Stimulated activated CD4-positive, alpha-beta T cell treated with anti-CD3 and anti-CD28 coated beads, Interleukin-4, amount 100 ng/mL, for 1 hour (primary cell): ENCODE results near the gene PPP3R1.
"Not testable (repeated sequence)": the region's sequence is repeated elsewhere in the genome, so short reads cannot be mapped to it uniquely, and the experiment has no call there.

Experiments used
- DNase-seq: peaks from one replicate; pipeline ENCODE4 v3.0.0-alpha.2; 2020

Gene PPP3R1

DNA sequence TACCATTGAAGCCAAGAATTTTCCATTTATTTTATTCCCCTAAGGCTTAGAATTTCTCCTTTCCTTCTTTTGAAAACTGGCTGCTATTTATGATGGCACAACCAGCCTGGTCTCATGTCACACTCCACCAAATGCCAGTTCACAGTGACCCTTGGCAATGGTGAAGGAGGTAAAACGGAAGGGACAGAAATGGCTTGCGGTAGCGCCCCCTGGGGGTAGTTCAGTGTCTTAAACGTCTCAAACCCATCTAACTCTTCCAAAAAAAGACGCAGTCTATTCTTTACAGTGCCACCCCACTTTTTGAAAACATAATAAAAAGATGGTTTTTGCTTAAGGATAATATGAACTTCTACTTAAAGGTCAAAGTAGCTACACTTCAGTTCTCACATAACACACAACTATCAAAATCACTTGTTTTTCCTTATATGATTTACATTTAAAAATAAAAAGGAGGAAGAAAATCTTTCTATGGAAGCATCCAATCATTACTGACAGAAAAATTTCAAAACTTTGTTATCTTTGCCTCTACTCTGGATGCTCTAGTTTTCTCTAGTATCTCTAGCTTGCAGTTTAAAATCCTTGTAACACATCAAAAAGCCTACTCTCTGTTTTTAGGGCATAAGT is 66.7 kb downstream of the PPP3R1 start:
- DNase-seq = peak; percentile 68

DNA sequence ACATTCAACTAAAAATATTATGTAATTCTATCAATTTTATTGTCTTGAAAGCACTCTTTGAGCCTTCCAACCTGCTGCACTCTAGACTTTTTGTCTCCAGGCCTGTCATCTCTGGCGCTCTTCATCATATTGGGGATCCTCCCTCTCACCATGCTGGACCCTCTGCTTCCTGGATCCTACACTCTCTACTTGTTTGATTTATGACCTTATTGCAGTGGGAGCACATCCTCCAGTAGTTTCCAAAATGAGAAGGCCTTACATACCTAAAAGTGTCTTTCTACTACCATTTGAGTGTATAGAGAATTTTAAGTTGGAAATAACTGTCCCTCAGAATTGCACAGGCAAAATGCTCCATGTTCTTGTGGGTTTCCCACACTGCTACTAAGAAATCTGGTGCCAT is 69.4 kb downstream of the PPP3R1 start:
- DNase-seq = no peak

GRCh38 chr2:68178954-68179627 is 73.2 kb downstream of the PPP3R1 start:
- no peak for DNase-seq

DNA sequence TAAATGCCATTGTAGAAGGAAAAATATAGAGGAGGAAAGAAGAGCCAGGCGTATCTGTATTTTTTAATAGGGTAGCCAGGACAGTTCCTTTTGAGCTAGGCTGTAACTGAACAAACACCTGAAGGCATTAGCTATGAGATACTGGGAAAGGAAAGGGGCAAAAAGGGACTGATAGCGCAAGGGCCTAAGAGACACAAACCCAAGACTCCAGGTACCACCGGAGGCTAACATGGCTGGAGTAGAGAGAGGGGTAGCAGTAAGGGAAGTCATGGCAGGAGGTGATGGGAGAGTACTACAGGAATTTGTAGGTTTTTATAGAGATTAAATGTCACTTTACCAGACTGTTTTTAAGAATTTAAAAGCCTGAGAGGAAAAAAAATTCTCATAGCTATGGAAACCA is 73.9 kb downstream of the PPP3R1 start:
- DNase-seq = no peak

DNA sequence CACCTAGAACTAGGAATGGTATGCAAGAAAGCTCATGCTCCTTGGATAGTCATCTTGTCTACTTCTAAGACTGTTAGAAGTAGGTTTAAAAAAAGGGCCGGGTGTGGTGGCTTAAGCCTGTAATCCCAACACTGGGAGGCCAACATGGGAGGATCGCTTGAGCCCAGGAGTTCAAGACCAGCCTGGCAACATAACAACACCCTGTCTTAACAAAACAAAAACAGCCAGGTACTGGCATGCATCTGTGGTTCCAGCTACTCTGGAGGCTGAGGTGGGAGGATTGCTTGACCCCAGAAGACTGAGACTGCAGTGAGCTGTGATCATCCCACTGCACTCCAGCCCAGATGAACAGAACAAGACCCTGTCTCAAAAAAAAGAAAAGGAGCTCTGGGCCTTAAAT is 74.8 kb downstream of the PPP3R1 start:
- DNase-seq = no peak

DNA sequence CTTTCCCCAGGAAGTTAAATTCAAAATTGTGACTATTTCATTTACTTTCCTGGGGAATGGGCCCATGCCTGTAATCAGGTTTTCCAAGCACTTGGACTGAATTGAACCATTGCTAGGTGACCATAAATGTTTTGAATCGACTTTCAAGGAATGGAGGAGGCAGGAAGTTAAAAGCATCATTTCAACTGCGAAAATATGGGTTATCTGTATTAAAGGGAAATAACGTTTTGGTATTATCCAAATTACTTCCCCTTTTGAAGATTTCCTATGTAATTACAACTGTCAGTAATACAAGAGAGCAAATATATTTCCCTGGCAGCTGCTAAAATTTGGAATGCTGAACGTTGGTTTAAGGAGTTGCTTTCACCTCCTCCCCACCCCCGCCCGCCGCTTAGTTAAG is 75.7 kb downstream of the PPP3R1 start:
- DNase-seq = no peak

GRCh38 chr2:68175210-68175609 is 77.1 kb downstream of the PPP3R1 start:
- DNase-seq = not testable (repeated sequence)

- no peak for DNase-seq
Measured at GRCh38 chr2:68172990-68173700, 79.2 kb downstream of the PPP3R1 start.

GRCh38 chr2:68172521-68172920 is 79.8 kb downstream of the PPP3R1 start:
- no peak for DNase-seq

DNA sequence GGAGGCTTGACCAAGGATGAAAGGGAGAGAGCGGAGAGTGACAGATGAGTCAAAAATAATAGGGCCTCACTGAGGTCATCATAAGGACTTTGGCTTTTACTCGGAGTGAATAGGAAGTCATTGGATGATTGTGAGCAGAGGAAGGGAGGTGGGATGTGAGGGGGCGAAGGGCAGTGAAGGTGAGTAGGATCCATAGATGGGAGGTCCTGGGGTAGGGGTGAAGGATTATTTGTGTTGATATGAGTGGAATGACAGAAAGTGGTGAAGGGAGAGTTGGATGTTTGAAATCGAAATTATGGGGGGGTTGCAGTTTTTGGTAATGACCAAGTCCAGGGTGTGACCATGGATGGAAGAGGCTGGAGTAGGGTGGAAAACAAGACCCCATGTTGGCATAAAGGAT is 80.6 kb downstream of the PPP3R1 start:
- no peak for DNase-seq

GRCh38 chr2:68171146-68171545 is 81.2 kb downstream of the PPP3R1 start:
- no peak for DNase-seq

DNA sequence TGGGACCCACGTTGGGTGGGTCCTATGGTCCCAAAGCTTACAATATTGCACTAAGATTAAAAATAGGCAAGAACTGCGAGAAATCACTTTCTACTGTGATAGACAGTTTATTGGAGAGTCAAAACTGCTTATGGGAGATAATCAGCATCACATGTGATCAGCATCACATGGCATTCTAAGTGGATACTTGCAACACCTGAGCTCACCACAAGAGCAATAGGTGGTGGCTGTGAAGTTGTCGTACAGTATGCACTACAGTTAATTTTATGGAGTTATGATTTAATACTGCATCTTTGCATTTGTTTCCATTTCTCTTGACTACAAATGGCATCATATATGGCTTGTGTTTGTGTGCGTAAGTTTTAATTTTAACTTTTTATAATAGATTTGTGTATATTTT is 83.0 kb downstream of the PPP3R1 start:
- DNase-seq = no peak

- no peak for DNase-seq
Measured at GRCh38 chr2:68167186-68167585, 85.1 kb downstream of the PPP3R1 start.

DNA sequence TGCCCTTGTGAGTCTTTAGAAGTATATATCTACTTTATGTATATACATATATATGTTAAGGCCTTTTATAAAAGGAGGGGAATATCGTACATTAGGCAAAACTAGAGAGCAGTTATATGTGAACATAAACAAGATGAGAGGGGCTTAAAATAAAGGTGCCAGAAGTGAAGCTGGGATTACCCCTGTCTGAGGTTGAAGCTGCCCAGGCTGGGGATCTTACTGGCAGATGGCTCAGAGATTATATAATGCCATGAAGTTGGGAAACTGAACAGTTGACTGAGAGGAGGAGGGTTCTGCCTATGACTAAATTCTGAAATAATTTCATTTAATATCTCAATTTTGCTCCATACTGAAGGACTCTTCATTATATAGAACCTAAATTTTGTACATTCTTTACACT is 88.7 kb downstream of the PPP3R1 start:
- DNase-seq = no peak

GRCh38 chr2:68158134-68158447 is 94.2 kb downstream of the PPP3R1 start:
- DNase-seq = no peak

DNA sequence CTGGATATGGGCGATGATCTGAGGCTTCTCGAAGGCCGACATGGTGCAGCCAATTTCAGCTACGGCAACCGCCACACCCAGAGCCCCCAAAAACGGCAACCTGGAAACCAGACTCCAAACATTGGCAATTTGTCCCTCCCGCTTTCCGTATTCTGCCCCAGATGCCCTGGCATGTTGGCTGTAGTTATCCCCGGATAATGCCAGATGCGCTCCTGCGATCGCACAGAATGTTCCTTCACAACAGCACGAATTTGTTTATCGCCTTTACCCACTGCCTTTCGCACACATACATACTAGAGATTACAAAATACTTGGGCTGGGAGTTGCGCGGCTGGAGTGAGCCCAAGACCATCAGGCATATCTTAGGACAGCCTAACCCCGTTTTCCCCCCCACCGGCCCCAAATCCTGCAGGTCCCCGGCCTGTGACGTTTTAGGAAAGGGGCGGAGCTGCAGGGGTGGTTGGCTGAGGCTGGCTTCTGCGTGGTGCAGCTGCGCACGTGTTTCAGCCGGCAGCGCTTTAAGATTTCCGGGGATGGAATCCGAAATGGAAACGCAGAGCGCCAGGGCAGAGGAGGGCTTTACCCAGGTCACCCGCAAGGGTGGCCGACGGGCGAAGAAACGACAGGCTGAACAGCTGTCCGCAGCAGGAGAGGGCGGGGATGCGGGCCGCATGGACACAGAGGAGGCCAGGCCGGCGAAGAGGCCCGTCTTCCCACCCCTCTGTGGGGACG is 94.8 kb downstream of the PPP3R1 start, which contains the start of gene PNO1:
PNO1 (plus strand) TSS at position 487 of the 732 bp plus-strand sequence; CDS start at position 534, 47 bp downstream.
- DNase-seq = peak; percentile 96

GRCh38 chr2:68157002-68157401 is 95.3 kb downstream of the PPP3R1 start:
- no peak for DNase-seq

DNA sequence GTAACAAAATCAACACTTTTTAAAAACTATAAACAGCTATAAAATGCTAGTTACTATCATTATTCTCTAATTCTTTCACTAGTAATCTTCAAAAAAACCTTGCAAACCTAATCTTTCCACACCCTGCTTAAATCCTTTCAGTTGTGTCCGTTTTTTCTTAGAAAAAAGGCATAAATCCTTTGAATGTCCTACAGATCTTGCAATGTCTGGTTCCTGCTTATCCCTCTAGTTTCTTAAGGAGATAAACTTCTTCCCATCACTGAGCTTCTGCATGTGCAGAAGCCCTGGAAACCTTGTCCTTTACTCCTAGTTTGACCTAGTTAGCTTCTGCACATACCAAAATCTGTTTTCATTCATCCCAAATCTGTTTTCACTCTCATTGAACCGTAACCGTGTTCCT is 95.9 kb downstream of the PPP3R1 start:
- no peak for DNase-seq

DNA sequence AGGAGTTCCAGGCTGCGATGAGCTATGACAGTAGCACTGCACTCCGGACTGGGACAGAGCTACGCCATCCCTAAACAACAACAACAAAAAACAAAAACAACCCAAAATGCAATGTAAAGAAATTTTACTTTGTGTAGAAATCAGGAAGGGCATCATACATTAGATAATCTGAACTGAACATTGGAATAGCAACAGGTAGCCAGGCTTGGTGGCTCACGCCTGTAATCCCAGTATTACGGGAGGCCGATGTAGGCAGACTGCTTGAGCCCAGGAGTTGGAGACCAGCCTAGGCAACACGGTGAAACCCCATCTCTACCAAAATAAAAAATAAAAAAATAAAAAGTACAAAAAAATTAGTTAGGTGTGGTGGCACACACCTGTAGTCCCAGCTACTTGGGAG is 96.7 kb downstream of the PPP3R1 start:
- DNase-seq = no peak

GRCh38 chr2:68152681-68153347 is 99.5 kb downstream of the PPP3R1 start:
- DNase-seq = no peak

DNA sequence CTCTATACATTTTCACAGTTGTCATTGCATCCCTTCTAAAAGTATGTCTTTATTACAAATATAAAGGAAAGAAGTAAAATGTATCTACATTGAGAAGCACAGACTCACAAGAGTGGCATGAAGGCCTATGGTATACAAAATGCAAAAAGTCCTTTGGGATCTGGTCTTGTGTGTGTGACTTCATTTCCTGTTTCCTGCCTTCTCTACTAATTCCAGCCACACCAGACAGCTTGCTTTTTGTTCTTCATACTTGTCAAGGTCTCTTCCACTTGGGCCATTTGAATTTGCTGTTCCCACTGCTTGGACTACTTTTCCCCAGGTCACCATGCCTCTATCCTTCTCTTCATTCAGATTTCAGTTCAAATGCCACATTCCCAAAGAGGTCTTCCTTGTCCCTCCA is 101.3 kb downstream of the PPP3R1 start:
- no peak for DNase-seq

DNA sequence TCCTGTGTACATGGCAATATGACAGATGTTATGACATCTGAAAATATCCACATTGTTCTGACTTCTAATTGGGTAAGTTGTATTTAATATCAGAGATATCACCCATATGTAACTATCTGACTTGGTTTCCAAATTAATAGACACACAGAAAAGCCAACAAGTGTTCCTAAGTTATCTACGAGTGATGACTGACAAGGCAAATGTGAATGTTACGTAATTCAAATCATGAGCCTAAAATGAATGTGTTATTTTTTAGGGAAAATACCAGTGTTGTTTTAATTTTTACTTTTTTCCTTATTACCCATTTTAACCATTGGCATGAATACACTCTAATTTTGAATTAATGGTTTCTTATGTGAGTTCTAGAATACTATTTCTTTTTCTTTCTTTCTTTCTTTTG is 110.5 kb downstream of the PPP3R1 start:
- no peak for DNase-seq
